ENCODE results near the gene PRICKLE4. TPM values are rescaled to one million over a fixed set of nuclear protein-coding genes. Genes with fewer than 3 reads are reported as not detected.

The PRICKLE4 gene
- total and polyA plus RNA-seq, 2 of the 4 experiments (the other 2 are of a cell fraction), result 0.72 TPM; not detected in 1

DNA sequence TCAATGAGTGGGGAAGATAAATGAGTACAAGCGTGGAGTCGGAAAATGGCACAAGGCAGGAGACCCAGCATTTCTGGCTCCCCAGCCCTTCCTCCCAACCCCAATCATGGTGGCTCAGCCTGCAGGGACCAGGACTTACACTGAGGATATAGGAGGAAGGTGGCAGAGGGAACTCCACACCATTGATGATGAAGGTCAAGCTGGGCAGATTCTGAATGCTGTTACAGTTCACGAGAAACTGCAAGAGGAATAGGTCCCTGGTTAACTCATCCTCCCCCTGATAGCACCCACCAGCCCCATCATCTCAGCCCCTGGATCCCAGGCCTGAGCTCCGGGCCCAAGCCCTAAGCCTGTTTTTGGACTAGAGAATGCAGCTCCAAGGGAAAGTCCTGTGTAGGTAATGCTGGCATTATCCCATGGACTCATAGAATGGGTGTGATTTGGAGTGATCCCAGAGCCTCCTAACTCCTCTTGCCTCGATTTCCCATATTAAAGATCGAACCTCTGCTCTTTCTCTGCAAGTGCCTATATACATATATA, 42.9 kb upstream of the PRICKLE4 start:
- H2AFZ ChIP-seq (replicated peaks; ENCODE audit: low read length, poor library complexity), result no peak overlapping the region
- H2BK120ac ChIP-seq (ENCODE audit: low read depth, low read length), result no peak overlapping the region
- TF ChIP-seq POLR2A (IDR thresholded peaks at IDR 0.05; ENCODE audit: low read depth, low read length) (no peak), MAZ (IDR thresholded peaks at IDR 0.05; ENCODE audit: borderline replicate concordance, low read depth, low read length) (no peak), BHLHE40 (IDR thresholded peaks at IDR 0.05; ENCODE audit: low read depth, low read length) (no peak), MAFK (IDR thresholded peaks at IDR 0.05; ENCODE audit: low read depth, low read length) (no peak), RFX5 (IDR thresholded peaks at IDR 0.05; ENCODE audit: low read depth, low read length) (no peak), RCOR1 (IDR thresholded peaks at IDR 0.05; ENCODE audit: insufficient replicate concordance, low read length) (no peak), CHD1 (IDR thresholded peaks at IDR 0.05; ENCODE audit: low read depth, low read length) (no peak)
- TF ChIP-seq, protein P1, sequence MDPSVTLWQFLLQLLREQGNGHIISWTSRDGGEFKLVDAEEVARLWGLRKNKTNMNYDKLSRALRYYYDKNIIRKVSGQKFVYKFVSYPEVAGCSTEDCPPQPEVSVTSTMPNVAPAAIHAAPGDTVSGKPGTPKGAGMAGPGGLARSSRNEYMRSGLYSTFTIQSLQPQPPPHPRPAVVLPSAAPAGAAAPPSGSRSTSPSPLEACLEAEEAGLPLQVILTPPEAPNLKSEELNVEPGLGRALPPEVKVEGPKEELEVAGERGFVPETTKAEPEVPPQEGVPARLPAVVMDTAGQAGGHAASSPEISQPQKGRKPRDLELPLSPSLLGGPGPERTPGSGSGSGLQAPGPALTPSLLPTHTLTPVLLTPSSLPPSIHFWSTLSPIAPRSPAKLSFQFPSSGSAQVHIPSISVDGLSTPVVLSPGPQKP (IDR thresholded peaks at IDR 0.05; ENCODE audit: borderline replicate concordance, low read depth, low read length), result no peak
- TF ChIP-seq, protein P2, sequence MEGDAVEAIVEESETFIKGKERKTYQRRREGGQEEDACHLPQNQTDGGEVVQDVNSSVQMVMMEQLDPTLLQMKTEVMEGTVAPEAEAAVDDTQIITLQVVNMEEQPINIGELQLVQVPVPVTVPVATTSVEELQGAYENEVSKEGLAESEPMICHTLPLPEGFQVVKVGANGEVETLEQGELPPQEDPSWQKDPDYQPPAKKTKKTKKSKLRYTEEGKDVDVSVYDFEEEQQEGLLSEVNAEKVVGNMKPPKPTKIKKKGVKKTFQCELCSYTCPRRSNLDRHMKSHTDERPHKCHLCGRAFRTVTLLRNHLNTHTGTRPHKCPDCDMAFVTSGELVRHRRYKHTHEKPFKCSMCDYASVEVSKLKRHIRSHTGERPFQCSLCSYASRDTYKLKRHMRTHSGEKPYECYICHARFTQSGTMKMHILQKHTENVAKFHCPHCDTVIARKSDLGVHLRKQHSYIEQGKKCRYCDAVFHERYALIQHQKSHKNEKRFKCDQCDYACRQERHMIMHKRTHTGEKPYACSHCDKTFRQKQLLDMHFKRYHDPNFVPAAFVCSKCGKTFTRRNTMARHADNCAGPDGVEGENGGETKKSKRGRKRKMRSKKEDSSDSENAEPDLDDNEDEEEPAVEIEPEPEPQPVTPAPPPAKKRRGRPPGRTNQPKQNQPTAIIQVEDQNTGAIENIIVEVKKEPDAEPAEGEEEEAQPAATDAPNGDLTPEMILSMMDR (conservative IDR thresholded peaks at IDR 0.05; ENCODE audit: low read depth, low read length), result no peak
- TF ChIP-seq, protein P3, sequence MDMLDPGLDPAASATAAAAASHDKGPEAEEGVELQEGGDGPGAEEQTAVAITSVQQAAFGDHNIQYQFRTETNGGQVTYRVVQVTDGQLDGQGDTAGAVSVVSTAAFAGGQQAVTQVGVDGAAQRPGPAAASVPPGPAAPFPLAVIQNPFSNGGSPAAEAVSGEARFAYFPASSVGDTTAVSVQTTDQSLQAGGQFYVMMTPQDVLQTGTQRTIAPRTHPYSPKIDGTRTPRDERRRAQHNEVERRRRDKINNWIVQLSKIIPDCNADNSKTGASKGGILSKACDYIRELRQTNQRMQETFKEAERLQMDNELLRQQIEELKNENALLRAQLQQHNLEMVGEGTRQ (IDR thresholded peaks at IDR 0.05; ENCODE audit: low read depth, low read length), result no peak
- no peak overlapping the region for H4K5ac ChIP-seq (ENCODE audit: low read depth, low read length)
- peaks cover 4% of the 10 kb centered on the region; the same call in 1 of the 2 replicates for H3K9me1 ChIP-seq (ENCODE audit: insufficient read depth, low read length)
- H2AK5ac ChIP-seq (ENCODE audit: low read depth, low read length), result no peak overlapping the region
- BruUV-seq (replicated peaks), result no TSS peak
- H2BK5ac ChIP-seq (ENCODE audit: low read depth, low read length, poor library complexity, severe bottlenecking), result no peak overlapping the region
- no peak overlapping the region for H2AK9ac ChIP-seq (replicated peaks; ENCODE audit: low read depth, low read length, poor library complexity)
- WGBS, 2 experiments (ENCODE audit: extremely low coverage in 2 of 2, insufficient read length in 1 of 2), result no CpG with 5 or more reads among the region's 6 CpGs
- peaks cover under 1 to 9% of the 10 kb centered on the region in 2 experiments; a peak in 1 of 4 replicates for H3K79me1 ChIP-seq (ENCODE audit: low read depth in 1 of 2, low read length in 2 of 2)
- CTCF ChIA-PET, result no interaction called here
- no peak overlapping the region for H3K4me3 ChIP-seq (ENCODE audit: insufficient read depth, low read depth, low read length)
- H3K56ac ChIP-seq (ENCODE audit: extremely low read depth, insufficient read depth, low read length), result no peak overlapping the region
- no peaks in the 10 kb centered on the region for H3K9me3 ChIP-seq (ENCODE audit: control insufficient read depth, insufficient read depth, low read length)
- peaks cover 10% of the 10 kb centered on the region for H3K4me1 ChIP-seq (ENCODE audit: control insufficient read depth, insufficient read depth, low read length)
- H4K91ac ChIP-seq (ENCODE audit: insufficient read depth, low read depth, low read length), result no peak overlapping the region
- no peak overlapping the region for H3K14ac ChIP-seq (replicated peaks; ENCODE audit: low read depth, low read length)
- no peak overlapping the region for H2BK20ac ChIP-seq (ENCODE audit: low read depth, low read length)
- peaks cover 4% of the 10 kb centered on the region; the same call in 1 of the 2 replicates for H3K27me3 ChIP-seq (ENCODE audit: control insufficient read depth, insufficient read depth, low read length)
- H3K4ac ChIP-seq (ENCODE audit: low read depth, low read length), result no peak overlapping the region
- dilution Hi-C loops (cut with HindIII; ENCODE audit: low sequenced_read_pairs, unreplicated experiment) (no loop called here), in situ Hi-C loops (cut with MboI; ENCODE audit: low sequenced_read_pairs) (no loop called here), intact Hi-C loops (cut with micrococcal nuclease) (no loop called here)
- H3K36me3 ChIP-seq (ENCODE audit: control insufficient read depth, insufficient read depth, low read length), result no peaks in the 10 kb centered on the region
- no peak overlapping the region for H3K23ac ChIP-seq (ENCODE audit: low read depth, low read length)
- H2BK15ac ChIP-seq (ENCODE audit: low read depth, low read length), result no peak overlapping the region
- no peak overlapping the region for H3K27ac ChIP-seq (ENCODE audit: insufficient read depth, low read length)
- H3K4me2 ChIP-seq (ENCODE audit: low read depth, low read length), result no peak overlapping the region
- POLR2A ChIA-PET (ENCODE audit: unreplicated experiment), result no interaction called here
- no peak overlapping the region for H4K8ac ChIP-seq (ENCODE audit: low read depth in 2 of 2, low read length in 2 of 2)
- no peak for DNase-seq
- no peak overlapping the region for H3K9ac ChIP-seq (ENCODE audit: low read depth, low read length)
- no peak overlapping the region for H3K18ac ChIP-seq (ENCODE audit: low read depth, low read length)
- no peak for ATAC-seq (ENCODE audit: low read depth)
- no peaks in the 10 kb centered on the region for H4K20me1 ChIP-seq (ENCODE audit: insufficient read depth, low read length)
